ENCODE data around the gene PRKCI. TPM values are rescaled to one million over a fixed set of nuclear protein-coding genes. Genes with fewer than 3 reads are reported as not detected.
"Not testable (repeated sequence)": the region's sequence is repeated elsewhere in the genome, so short reads cannot be mapped to it uniquely, and the experiment has no call there.

PRKCI gene
- polyA plus RNA-seq, 1 experiment = 15.1 TPM

DNA sequence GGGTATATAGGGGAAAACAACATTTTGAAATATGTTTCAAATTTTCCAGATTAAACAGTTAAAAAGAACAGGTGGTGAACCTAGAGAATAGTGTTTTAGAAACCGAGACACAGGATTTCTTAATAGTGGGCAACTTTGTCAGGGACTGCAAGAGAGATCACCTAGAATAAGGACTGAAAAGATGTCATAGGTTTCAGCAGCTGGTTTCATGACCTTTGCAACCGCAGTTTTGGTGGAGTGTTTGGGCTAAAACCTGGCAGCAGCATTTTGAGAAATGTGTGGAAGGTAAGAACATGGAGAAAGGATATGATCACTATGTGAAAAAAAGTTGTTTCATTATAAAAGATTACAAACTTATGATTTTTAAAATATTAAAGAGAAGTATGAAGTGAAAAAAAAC is 34.9 kb downstream of the PRKCI start:
- DNase-seq (ENCODE audit: low read depth) = no peak
- ChIA-PET POLR2A (no interaction called here), CTCF (no interaction called here)
- no peaks in the 10 kb centered on the region for H3K27me3 ChIP-seq (ENCODE audit: control insufficient read depth, insufficient read depth, low read length)
- TF ChIP-seq, protein P1, sequence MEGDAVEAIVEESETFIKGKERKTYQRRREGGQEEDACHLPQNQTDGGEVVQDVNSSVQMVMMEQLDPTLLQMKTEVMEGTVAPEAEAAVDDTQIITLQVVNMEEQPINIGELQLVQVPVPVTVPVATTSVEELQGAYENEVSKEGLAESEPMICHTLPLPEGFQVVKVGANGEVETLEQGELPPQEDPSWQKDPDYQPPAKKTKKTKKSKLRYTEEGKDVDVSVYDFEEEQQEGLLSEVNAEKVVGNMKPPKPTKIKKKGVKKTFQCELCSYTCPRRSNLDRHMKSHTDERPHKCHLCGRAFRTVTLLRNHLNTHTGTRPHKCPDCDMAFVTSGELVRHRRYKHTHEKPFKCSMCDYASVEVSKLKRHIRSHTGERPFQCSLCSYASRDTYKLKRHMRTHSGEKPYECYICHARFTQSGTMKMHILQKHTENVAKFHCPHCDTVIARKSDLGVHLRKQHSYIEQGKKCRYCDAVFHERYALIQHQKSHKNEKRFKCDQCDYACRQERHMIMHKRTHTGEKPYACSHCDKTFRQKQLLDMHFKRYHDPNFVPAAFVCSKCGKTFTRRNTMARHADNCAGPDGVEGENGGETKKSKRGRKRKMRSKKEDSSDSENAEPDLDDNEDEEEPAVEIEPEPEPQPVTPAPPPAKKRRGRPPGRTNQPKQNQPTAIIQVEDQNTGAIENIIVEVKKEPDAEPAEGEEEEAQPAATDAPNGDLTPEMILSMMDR (IDR thresholded peaks at IDR 0.05; ENCODE audit: insufficient read depth, low read depth, low read length) = no peak
- H3K36me3 ChIP-seq (ENCODE audit: control insufficient read depth, insufficient read depth, low read length) = no peaks in the 10 kb centered on the region
- H3K4me3 ChIP-seq (ENCODE audit: low read depth, low read length) = no peak overlapping the region

DNA sequence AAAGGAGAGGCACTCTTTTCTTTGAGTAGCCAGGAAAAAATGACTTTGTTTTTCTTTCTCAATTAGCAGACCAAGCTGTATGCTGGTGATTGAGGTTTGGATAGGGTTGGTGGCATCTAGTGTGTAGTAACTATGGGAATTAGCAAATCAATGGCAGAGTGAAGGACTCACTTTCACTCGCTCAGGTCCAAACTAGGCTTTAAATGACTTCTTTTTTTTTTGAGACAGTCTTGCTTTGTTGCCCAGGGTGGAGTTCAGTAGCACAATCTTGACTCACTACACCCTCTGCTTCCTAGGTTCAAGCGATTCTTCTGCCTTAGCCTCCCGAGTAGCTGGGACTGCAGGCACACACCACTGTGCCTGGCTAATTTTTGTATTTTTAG is 35.9 kb downstream of the PRKCI start:
- TF ChIP-seq, protein P1 (IDR thresholded peaks at IDR 0.05; ENCODE audit: insufficient read depth, low read depth, low read length) = no peak
- Histone ChIP-seq H3K27me3 (ENCODE audit: control insufficient read depth, insufficient read depth, low read length) (no peaks in the 10 kb centered on the region), H3K4me3 (ENCODE audit: low read depth, low read length) (no peak overlapping the region), H3K36me3 (ENCODE audit: control insufficient read depth, insufficient read depth, low read length) (no peaks in the 10 kb centered on the region)
- ChIA-PET POLR2A (no interaction called here), CTCF (interaction anchor here (0.6 kb wide), 1 partner anchor 15 kb away, joined by 4 read pairs; no protein-coding TSS in a partner anchor)
- DNase-seq (ENCODE audit: low read depth) = no peak

DNA sequence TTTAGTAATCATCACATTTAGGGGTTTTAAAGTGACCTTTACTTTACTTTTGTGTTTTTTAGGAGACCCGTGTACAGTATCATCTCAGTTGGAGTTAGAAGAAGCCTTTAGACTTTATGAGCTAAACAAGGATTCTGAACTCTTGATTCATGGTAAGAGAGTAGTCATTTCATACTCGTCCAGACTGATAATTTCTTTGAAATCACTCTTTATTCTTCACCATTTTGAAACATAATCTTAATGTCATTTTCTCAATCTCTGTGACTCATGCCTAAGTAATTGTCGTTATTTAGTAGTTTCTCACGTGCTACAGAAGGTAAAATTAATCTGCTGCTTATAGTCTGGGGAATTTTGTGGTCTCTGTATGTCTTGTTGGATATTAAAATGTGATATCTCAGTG is 37.7 kb downstream of the PRKCI start:
- H3K27me3 ChIP-seq (ENCODE audit: control insufficient read depth, insufficient read depth, low read length) = no peaks in the 10 kb centered on the region
- DNase-seq (ENCODE audit: low read depth) = no peak
- ChIA-PET CTCF (no interaction called here), POLR2A (interaction anchor here (0.5 kb wide), 1 partner anchor 29 kb away, joined by 3 read pairs; no protein-coding TSS in a partner anchor)
- peaks cover 1% of the 10 kb centered on the region; the same call in 1 of the 2 replicates for H3K36me3 ChIP-seq (ENCODE audit: control insufficient read depth, insufficient read depth, low read length)
- H3K4me3 ChIP-seq (ENCODE audit: low read depth, low read length) = no peak overlapping the region
- TF ChIP-seq, protein P1 (IDR thresholded peaks at IDR 0.05; ENCODE audit: insufficient read depth, low read depth, low read length) = no peak

DNA sequence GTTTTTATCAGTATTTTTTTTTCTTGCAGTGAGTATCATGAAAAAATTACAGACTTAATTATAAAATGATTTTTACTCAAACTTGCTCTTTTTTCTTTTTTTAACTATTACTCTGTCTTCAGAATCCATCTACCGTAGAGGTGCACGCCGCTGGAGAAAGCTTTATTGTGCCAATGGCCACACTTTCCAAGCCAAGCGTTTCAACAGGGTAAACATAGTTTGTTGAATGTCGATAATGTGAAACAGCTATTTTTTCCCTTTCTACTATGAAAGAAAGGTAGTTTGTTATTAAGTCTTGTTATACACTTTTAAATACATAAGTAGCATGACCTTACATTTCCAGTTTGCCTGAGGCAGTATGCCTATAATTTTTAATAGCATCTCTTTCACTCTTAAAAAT is 45.6 kb downstream of the PRKCI start:
- DNase-seq (ENCODE audit: low read depth) = no peak
- Histone ChIP-seq H3K27me3 (ENCODE audit: control insufficient read depth, insufficient read depth, low read length) (no peaks in the 10 kb centered on the region), H3K4me3 (ENCODE audit: low read depth, low read length) (no peak overlapping the region), H3K36me3 (ENCODE audit: control insufficient read depth, insufficient read depth, low read length) (peaks cover 1% of the 10 kb centered on the region)
- CTCF ChIA-PET = no interaction called here
- TF ChIP-seq, protein P1 (IDR thresholded peaks at IDR 0.05; ENCODE audit: insufficient read depth, low read depth, low read length) = no peak
- POLR2A ChIA-PET = no interaction called here

DNA sequence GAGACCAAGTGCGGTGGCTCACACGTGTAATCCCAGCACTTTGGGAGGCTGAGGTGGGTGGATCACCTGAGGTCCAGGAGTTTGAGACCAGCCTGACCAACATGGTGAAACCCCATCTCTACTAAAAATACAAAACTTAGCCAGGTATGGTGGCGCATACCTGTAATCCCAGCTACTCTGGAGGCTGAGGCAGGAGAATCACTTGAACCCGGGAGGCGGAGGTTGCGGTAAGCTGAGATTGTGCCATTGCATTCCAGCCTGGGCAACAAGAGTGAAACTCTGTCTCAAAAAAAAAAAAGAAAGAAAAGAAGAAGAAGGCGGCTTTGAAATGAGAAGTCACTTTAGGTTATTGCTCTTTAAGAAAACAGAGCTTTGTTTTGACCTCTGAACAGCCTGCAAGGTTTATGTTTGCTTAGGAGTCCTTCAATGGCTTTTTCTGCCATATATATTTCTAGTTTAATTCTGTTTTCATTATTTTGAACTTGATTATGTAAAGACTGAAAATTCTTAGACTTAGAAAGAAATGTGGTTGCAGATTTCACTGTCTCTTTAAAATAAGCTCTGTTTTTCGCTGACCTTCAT is 47.5 kb downstream of the PRKCI start:
- POLR2A ChIA-PET; CTCF ChIA-PET; H3K27me3 ChIP-seq (ENCODE audit: control insufficient read depth, insufficient read depth, low read length); H3K36me3 ChIP-seq (ENCODE audit: control insufficient read depth, insufficient read depth, low read length); H3K4me3 ChIP-seq (ENCODE audit: low read depth, low read length); DNase-seq (ENCODE audit: low read depth): not testable (repeated sequence)

DNA sequence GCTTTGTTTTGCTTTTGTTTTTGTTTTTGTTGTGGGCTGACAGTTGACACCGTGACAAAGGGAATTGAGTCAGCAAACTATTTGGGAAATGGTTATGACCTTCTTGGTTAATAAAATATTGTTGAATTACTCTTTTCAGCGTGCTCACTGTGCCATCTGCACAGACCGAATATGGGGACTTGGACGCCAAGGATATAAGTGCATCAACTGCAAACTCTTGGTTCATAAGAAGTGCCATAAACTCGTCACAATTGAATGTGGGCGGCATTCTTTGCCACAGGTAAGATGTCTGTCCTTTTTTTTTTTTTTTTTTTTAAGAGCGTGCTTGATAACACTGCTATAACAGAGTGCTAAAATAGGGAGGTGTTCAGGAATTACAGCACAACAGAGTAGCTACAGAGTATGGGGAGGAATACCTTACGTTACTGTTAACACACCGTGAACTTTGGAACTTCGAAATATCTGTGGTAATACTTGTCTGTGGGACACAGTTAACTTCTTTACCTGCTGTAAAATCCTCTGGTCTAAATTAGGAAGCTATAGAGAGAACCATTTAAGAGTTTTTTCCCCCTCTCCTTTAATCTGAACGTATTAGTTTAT is 48.2 kb downstream of the PRKCI start:
- ChIA-PET CTCF (no interaction called here), POLR2A (interaction anchor here (0.6 kb wide), 1 partner anchor 18 kb away, joined by 3 read pairs; no protein-coding TSS in a partner anchor)
- no peaks in the 10 kb centered on the region; the same call in 1 of the 2 replicates for H3K36me3 ChIP-seq (ENCODE audit: control insufficient read depth, insufficient read depth, low read length)
- TF ChIP-seq, protein P1 (IDR thresholded peaks at IDR 0.05; ENCODE audit: insufficient read depth, low read depth, low read length) = no peak
- DNase-seq (ENCODE audit: low read depth) = no peak
- H3K4me3 ChIP-seq (ENCODE audit: low read depth, low read length) = no peak overlapping the region
- H3K27me3 ChIP-seq (ENCODE audit: control insufficient read depth, insufficient read depth, low read length) = no peaks in the 10 kb centered on the region
